WI38 (cell line): Measurements from ENCODE around the gene PELO.

ENCODE experiments used
- H3K4me3 ChIP-seq: 2 replicates; pipeline ENCODE4 v1.5.1; 2011; ENCODE audit warnings: low read depth, mild to moderate bottlenecking, control low read depth, low read length
- TF ChIP-seq, protein P1 (sequence below): IDR thresholded peaks from 2 replicates; pipeline ENCODE4 v1.5.1; 2012; ENCODE audit warnings: low read depth, mild to moderate bottlenecking, control low read depth, low read length

Gene PELO

DNA sequence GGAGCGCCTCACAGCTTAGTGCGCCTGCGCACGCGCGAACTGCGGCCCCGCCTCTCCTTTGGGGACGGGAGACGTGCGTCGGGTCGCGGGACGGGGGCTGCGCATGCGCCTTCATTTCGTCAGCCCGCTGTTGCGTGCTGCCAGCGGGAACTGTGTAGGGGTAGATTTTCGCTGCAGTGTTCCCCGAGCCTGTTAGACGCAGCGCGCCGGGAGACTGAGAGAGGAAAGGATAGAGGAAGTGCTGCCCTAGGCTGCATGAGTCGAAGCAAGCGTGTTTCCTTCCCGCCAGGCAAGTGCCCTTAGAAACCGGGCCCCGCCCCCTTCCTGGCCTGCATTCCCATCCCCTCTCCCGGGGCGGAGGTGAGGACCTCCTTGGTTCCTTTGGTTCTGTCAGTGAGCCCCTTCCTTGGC, 12.3 kb downstream of the PELO start:
- H3K4me3 ChIP-seq: peak overlapping the region; percentile 85
- TF ChIP-seq, protein P1, sequence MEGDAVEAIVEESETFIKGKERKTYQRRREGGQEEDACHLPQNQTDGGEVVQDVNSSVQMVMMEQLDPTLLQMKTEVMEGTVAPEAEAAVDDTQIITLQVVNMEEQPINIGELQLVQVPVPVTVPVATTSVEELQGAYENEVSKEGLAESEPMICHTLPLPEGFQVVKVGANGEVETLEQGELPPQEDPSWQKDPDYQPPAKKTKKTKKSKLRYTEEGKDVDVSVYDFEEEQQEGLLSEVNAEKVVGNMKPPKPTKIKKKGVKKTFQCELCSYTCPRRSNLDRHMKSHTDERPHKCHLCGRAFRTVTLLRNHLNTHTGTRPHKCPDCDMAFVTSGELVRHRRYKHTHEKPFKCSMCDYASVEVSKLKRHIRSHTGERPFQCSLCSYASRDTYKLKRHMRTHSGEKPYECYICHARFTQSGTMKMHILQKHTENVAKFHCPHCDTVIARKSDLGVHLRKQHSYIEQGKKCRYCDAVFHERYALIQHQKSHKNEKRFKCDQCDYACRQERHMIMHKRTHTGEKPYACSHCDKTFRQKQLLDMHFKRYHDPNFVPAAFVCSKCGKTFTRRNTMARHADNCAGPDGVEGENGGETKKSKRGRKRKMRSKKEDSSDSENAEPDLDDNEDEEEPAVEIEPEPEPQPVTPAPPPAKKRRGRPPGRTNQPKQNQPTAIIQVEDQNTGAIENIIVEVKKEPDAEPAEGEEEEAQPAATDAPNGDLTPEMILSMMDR: no peak

DNA sequence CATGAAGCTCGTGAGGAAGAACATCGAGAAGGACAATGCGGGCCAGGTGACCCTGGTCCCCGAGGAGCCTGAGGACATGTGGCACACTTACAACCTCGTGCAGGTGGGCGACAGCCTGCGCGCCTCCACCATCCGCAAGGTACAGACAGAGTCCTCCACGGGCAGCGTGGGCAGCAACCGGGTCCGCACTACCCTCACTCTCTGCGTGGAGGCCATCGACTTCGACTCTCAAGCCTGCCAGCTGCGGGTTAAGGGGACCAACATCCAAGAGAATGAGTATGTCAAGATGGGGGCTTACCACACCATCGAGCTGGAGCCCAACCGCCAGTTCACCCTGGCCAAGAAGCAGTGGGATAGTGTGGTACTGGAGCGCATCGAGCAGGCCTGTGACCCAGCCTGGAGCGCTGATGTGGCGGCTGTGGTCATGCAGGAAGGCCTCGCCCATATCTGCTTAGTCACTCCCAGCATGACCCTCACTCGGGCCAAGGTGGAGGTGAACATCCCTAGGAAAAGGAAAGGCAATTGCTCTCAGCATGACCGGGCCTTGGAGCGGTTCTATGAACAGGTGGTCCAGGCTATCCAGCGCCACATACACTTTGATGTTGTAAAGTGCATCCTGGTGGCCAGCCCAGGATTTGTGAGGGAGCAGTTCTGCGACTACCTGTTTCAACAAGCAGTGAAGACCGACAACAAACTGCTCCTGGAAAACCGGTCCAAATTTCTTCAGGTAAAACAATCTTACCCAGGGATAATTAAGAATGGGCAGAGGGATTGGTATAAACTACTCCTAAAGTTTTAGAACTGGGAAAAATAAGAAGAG, 12.9 kb downstream of the PELO start:
- H3K4me3 ChIP-seq: peak overlapping the region; percentile 85
- TF ChIP-seq, protein P1: no peak

DNA sequence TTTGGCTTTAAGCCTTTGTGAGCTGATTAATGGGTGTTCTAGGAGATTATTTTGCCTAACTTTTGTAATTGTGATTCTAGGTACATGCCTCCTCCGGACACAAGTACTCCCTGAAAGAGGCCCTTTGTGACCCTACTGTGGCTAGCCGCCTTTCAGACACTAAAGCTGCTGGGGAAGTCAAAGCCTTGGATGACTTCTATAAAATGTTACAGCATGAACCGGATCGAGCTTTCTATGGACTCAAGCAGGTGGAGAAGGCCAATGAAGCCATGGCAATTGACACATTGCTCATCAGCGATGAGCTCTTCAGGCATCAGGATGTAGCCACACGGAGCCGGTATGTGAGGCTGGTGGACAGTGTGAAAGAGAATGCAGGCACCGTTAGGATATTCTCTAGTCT, 13.6 kb downstream of the PELO start:
- H3K4me3 ChIP-seq: peak overlapping the region; percentile 85
- TF ChIP-seq, protein P1: no peak

DNA sequence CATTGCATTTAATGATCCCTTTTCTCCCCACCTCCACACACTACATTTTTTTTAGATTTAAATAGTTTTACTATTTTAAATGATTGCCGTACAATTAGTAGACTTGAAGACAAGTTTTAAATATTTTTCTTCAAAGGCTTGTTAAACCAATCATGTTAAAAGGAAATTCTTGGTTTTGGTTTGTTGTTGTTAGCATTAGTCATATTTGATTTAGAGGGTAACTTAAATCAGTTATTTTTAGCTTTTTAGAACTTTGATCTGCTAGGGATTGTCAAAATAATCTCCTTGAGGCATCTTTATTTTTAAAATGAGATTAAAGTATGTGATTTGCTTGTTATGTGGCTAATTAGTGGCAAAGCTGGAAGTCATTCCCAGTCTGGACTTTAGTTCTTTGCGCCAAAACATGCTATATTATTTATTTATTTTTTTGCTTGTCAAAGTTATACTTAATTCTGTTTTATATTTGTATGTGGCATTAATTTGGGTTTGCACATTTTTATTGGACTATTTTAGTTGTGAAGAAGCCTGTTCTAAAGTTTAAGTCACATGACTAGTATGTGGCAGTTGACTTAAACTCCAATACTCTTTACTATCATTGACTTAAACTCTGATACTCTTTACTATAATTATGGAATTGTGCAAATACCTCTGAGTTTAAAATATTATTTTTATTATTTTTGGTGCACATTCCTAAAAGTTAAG, 14.7 kb downstream of the PELO start:
- peak overlapping the region; percentile 85 for H3K4me3 ChIP-seq
- TF ChIP-seq, protein P1: no peak

DNA sequence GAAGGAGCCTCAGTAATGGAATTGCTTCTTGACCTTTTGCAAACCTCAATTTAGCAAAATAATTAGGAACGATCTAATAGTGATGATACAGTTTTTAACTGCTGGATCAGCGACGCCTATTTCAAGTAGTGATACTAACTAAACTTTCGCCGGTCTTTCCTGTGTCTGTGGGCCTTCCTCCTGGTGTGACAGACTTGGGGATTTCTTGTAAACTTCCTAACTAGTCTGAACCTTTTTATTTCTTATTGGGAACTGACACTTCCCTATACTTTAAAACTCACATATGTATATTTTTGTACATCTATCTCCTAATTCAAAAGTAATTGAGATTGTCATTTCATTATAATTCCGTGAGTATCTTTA, 15.2 kb downstream of the PELO start:
- H3K4me3 ChIP-seq: peak overlapping the region; percentile 85
- TF ChIP-seq, protein P1: no peak

DNA sequence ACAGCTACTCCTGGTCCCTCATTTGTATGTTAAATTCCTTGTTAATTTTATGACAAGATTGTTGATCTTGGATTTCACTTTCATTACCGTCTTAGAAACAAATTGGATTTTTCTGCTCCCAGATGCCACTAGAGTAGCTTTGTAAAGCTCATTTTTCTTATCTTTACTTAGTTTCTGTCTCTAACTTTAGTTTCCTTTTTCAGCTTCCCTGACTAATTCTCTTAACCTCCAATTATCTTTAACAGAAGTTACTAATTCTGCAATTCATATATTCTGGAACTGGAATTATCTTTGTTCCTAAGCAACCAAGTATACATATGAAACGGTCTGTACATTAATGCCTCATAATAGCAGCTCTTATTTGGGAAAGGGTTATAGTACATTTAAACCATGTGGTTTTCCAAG, 16.7 kb downstream of the PELO start:
- TF ChIP-seq, protein P1: no peak

DNA sequence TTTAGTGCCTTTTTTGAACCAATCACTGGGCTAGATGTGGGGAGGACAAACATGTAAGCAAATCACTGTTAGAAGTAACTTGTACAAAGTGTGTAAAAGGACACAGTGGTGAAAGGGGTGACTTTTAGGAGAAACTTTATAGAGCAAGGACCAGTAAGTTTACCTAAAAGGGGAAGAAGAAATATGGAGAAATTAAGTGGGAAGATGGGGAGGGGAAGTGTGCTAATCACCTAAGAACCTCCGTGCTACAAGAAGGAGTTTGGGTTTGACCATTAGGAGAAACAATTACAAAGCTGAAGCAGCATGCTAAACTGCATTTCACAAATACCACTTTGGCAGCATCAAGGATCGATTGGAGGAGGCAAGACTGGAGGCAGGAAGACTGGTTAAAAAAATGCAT, 17.3 kb downstream of the PELO start:
- TF ChIP-seq, protein P1: no peak
- H3K4me3 ChIP-seq: no peak overlapping the region

More for the DNA sequence above, 16.7 kb downstream of the PELO start:
- peak overlapping the region; percentile 27; the same call in 1 of the 2 replicates for H3K4me3 ChIP-seq
